GM10266 (cell line): Measurements from ENCODE around the gene SMPDL3A.

Source experiments
- DNase-seq: peaks from one replicate; pipeline ENCODE4 v3.0.0; 2012; ENCODE audit errors: extremely low spot score
- CTCF ChIP-seq: IDR thresholded peaks from 2 replicates; pipeline ENCODE4 v1.5.1; 2012; ENCODE audit warnings: mild to moderate bottlenecking, low read depth; ENCODE audit not compliant: control insufficient read depth, insufficient read depth; ENCODE audit errors: missing control alignments

The SMPDL3A gene

GRCh38 chr6:122758927-122759334 lies 30.1 kb upstream of the SMPDL3A start:
- no peak for TF ChIP-seq CTCF
- DNase-seq, result no peak

- no peak for TF ChIP-seq CTCF
- DNase-seq, result no peak
These were observed 28.7 kb upstream of the SMPDL3A start for GRCh38 chr6:122760330-122760729.

DNA sequence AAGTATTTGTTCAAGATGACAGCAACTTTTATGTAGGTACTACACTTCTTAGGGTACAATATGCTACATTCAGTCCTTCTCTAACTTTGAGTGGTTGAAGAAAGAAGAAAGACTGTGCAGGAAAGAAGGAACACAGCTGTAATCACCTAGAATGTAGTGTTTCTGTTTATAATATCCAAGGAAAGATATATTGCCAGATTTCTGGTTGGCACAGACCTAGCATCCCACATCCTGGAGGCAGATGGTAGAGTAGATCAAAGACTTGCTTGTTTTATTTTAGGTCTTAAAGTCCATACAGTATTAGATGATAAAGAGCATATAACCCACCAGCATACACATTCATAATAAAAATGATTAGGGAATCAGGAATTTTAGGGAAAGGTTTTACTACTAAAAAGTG lies 22.8 kb upstream of the SMPDL3A start:
- TF ChIP-seq CTCF, result no peak
- DNase-seq, result no peak

- DNase-seq, result no peak
- no peak for TF ChIP-seq CTCF
These were observed 18.0 kb upstream of the SMPDL3A start for GRCh38 chr6:122770835-122771601.

DNA sequence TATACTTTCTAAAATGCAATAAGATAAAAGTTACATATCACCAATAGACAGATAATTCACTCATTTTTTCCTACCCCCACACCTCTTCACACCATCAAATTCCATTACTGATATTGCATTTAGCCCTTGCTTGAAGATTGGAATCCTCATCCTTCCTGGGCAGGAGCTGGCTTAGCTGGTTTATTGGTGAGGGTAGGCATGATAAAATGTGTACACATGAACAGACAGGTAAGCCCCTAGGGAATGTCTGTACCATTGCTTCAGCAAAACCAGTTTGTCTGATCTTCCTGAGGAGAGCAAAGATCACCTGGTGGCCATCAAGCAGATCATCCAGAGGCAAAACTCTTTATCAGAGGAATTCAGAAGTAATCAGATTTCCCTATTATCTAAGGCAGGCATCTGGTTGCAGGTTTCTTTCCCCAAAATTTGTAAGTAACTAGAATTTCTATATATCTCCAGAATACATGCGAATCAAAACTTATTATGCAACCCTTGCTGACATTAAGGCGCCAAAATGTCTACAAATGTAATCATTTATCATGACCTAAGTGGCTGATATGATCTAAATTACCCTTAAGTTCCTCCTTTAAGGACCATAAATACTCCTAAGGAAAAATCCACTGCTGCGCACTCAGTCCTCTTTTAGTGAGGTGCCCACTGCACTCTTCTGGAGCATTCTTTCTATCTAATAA lies 16.2 kb upstream of the SMPDL3A start:
- no peak for TF ChIP-seq CTCF
- DNase-seq, result no peak

DNA sequence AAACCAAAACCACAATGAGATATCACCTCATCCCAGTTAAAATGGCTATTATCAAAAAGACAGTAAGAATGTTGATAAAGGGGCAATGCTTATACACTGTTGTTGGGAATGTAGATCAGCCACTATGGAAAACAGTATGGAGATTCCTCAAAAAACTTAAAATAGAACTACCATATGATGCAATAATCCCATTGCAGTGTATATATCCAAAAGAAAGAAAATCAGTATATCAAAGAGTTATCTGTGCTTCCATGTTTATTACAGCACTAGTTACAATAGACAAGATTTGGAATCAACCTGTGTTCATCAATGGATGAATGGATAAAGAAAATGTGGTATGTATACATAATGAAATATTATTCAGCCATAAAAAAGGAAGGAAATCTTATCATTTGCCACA lies 13.1 kb upstream of the SMPDL3A start:
- DNase-seq, result no peak
- TF ChIP-seq CTCF, result no peak

DNA sequence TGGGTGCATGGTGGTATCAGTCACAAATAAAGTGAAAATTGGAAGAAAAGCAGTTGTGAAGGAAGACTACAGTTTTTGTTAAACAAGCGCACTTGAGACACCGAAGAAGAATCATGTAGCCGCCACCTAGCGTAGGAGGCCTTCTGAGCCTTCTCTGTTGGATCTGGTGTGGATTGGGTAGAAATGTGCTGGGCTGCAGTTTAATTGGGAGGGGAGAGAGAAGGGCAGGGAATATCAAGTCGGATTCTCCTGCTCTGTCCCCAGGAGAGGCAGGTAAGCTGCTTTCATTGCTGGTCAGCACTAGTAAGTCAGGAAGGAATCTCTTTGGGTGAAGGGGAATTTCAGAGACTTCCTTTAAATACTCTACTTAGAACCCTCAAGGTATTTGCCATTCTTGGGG lies 10.8 kb upstream of the SMPDL3A start:
- DNase-seq, result no peak
- TF ChIP-seq CTCF, result no peak
